GM21526 (cell line): ENCODE data around the gene KPNA6.

Experiments used
- ATAC-seq: cut with Tn5 transposase; IDR thresholded peaks from one replicate; pipeline ENCODE4 v1.9.1; 2021; ENCODE audit warnings: moderate library complexity; ENCODE audit not compliant: unreplicated experiment, low FRiP score

The KPNA6 gene

GRCh38 chr1:32208891-32209328 is 101.1 kb downstream of the KPNA6 start, which contains the start of gene DCDC2B:
DCDC2B (plus strand) TSS chr1:32209089; CDS start chr1:32209094, 5 bp downstream.
- ATAC-seq: no peak

GRCh38 chr1:32215629-32216480 is 108.0 kb downstream of the KPNA6 start:
- no peak for ATAC-seq

- ATAC-seq: no peak
These were observed 108.7 kb downstream of the KPNA6 start for GRCh38 chr1:32216566-32216965.

GRCh38 chr1:32219022-32219421 is 111.2 kb downstream of the KPNA6 start:
- ATAC-seq: no peak

GRCh38 chr1:32220746-32221580 is 113.1 kb downstream of the KPNA6 start:
- ATAC-seq: no peak

GRCh38 chr1:32221581-32221979 is 113.7 kb downstream of the KPNA6 start:
- no peak for ATAC-seq

GRCh38 chr1:32221980-32222755 is 114.3 kb downstream of the KPNA6 start, which contains the start of the genes EIF3I and TMEM234:
EIF3I (plus strand) TSS chr1:32222407; CDS start chr1:32222442, 35 bp downstream.
TMEM234 (minus strand) TSS chr1:32222353; CDS start chr1:32222322, 31 bp downstream.
- ATAC-seq: peak; percentile 89

- ATAC-seq: no peak
These were observed 115.8 kb downstream of the KPNA6 start for GRCh38 chr1:32223683-32224082.

GRCh38 chr1:32224285-32224684 is 116.4 kb downstream of the KPNA6 start:
- no peak for ATAC-seq
